ENCODE results near the gene RCSD1. TPM values are rescaled to one million over a fixed set of nuclear protein-coding genes. Genes with fewer than 3 reads are reported as not detected.

RCSD1 gene
- total and polyA plus RNA-seq, 2 of the 13 experiments (the other 11 are each of a cell fraction or from before 2014, with no cell fraction given) = not detected

GRCh38 chr1:167721617-167722151 lies 91.7 kb downstream of the RCSD1 start, which contains the start of gene MPZL1 (continued):
- no peak for TF ChIP-seq PAXIP1 (CRISPR knock-in tag; conservative IDR thresholded peaks at IDR 0.05)
- TF ChIP-seq MXD3 (CRISPR knock-in tag; IDR thresholded peaks at IDR 0.05) = no peak; the same call in 1 of the 2 replicates
- TF ChIP-seq NRL (CRISPR knock-in tag; IDR thresholded peaks at IDR 0.05; ENCODE audit: borderline replicate concordance) = no peak
- no peak for TF ChIP-seq E2F5 (CRISPR knock-in tag; conservative IDR thresholded peaks at IDR 0.05)
- TF ChIP-seq RORA (CRISPR knock-in tag; IDR thresholded peaks at IDR 0.05) = no peak
- TF ChIP-seq HDAC6 (IDR thresholded peaks at IDR 0.05; ENCODE audit: low read depth, low read length) = no peak
- no peak for TF ChIP-seq U2AF2 (IDR thresholded peaks at IDR 0.05; ENCODE audit: low read depth, low read length)
- no peak for TF ChIP-seq SNAI1 (CRISPR knock-in tag; IDR thresholded peaks at IDR 0.05; ENCODE audit: borderline replicate concordance)
- TF ChIP-seq ZNF580 (CRISPR knock-in tag; IDR thresholded peaks at IDR 0.05; ENCODE audit: borderline replicate concordance, low read depth) = no peak
- TF ChIP-seq HNRNPUL1 (IDR thresholded peaks at IDR 0.05; ENCODE audit: low read depth, low read length) = no peak
- no peak for TF ChIP-seq ZNF280D (CRISPR knock-in tag; IDR thresholded peaks at IDR 0.05)
- TF ChIP-seq ETS1 (CRISPR knock-in tag; IDR thresholded peaks at IDR 0.05) = no peak
- TF ChIP-seq TRIM24 (CRISPR knock-in tag; IDR thresholded peaks at IDR 0.05) = no peak
- TF ChIP-seq DNMT3B (CRISPR knock-in tag; conservative IDR thresholded peaks at IDR 0.05) = no peak
- peak; percentile 80 for TF ChIP-seq ZNF501 (CRISPR knock-in tag; IDR thresholded peaks at IDR 0.05)
- no peak for TF ChIP-seq TCF7L2 (IDR thresholded peaks at IDR 0.05; ENCODE audit: low read depth, low read length)
- no peak for TF ChIP-seq EED (CRISPR knock-in tag; IDR thresholded peaks at IDR 0.05)
- TF ChIP-seq ARID3A (IDR thresholded peaks at IDR 0.05; ENCODE audit: low read depth, low read length) = no peak
- no peak for TF ChIP-seq ZNF629 (CRISPR knock-in tag; conservative IDR thresholded peaks at IDR 0.05)
